Tibial artery (tissue), 4 donors: ENCODE results near the gene RGS7.
"Not testable (repeated sequence)": the region's sequence is repeated elsewhere in the genome, so short reads cannot be mapped to it uniquely, and the experiment has no call there.

Experiments
- DNase-seq, 2 donors: peaks; one replicate each; pipeline ENCODE4 v3.0.0-alpha.2; 2019
- H3K27ac ChIP-seq, 2 donors: fragments of 200-600 bp; sonication (generic) in 1 of 2; 1 replicate in 1 of 2; 2 replicates in 1 of 2; pipeline ENCODE4 v1.5.1; 2018 to 2019; ENCODE audit warnings: mild to moderate bottlenecking in 1 of 2
- H3K27me3 ChIP-seq, 2 donors: fragments of 200-600 bp; sonication (generic) in 1 of 2; one replicate each; pipeline versions ENCODE4 v1.5.1 to v1.6.0; 2016 to 2019
- H3K36me3 ChIP-seq, 3 donors: fragments of 200-600 bp; sonication (generic) in 2 of 3; one replicate each; pipeline ENCODE4 v1.5.1; 2016 to 2019; ENCODE audit warnings: mild to moderate bottlenecking in 2 of 3
- H3K4me1 ChIP-seq, 4 donors: fragments of 200-600 bp; sonication (generic) in 2 of 4; 1 replicate in 3 of 4; 2 replicates in 1 of 4; pipeline ENCODE4 v1.5.1; 2016 to 2019
- H3K4me3 ChIP-seq, 2 donors: fragments of 200-600 bp; sonication (generic) in 1 of 2; 1 replicate in 1 of 2; 2 replicates in 1 of 2; pipeline ENCODE4 v1.5.1; 2018 to 2019; ENCODE audit warnings: mild to moderate bottlenecking in 2 of 2
- H3K9me3 ChIP-seq, 3 donors: fragments of 200-600 bp; sonication (generic) in 1 of 3; one replicate each; pipeline ENCODE4 v1.5.1; 2016 to 2019
- intact Hi-C: fragments of 100-400 bp; cut with DNase I; formaldehyde crosslinking; loops from one replicate; pipeline ENCODE4 v1.15.0; 2023; ENCODE audit warnings: low total_unique reads
- TF ChIP-seq, protein P1 (sequence below), 2 experiments: fragments of 200-600 bp in 1 of 2; fragments of 450-650 bp in 1 of 2; IDR thresholded peaks; one replicate each; pipeline ENCODE4 v1.5.1; 2017 to 2019; ENCODE audit warnings: antibody characterized with exemption in 2 of 2, mild to moderate bottlenecking in 1 of 2, moderate library complexity in 1 of 2

The RGS7 gene

DNA sequence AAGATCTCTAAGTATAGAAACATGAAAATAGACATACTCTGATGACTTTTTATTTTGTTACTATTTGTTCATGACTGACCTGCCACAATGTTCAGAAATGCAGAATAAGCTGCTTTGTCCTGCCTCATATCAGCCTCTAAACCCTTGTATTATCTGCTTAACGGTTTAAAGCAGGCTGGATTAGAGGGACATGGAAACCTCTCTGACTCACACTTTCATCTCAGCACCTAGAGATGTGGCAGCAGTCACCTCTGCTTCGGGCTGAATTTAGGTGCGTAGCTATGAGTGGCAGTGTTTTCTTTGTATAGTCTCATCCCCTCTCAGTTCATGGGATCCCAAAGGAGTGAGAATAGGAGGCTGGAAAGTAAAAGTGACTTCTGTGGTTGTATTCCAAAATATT lies 255.4 kb downstream of the RGS7 start:
- no peaks in the 10 kb centered on the region for H3K9me3 ChIP-seq
- no peaks in the 10 kb centered on the region for H3K36me3 ChIP-seq
- intact Hi-C loops = no loop called here
- TF ChIP-seq, protein P1, sequence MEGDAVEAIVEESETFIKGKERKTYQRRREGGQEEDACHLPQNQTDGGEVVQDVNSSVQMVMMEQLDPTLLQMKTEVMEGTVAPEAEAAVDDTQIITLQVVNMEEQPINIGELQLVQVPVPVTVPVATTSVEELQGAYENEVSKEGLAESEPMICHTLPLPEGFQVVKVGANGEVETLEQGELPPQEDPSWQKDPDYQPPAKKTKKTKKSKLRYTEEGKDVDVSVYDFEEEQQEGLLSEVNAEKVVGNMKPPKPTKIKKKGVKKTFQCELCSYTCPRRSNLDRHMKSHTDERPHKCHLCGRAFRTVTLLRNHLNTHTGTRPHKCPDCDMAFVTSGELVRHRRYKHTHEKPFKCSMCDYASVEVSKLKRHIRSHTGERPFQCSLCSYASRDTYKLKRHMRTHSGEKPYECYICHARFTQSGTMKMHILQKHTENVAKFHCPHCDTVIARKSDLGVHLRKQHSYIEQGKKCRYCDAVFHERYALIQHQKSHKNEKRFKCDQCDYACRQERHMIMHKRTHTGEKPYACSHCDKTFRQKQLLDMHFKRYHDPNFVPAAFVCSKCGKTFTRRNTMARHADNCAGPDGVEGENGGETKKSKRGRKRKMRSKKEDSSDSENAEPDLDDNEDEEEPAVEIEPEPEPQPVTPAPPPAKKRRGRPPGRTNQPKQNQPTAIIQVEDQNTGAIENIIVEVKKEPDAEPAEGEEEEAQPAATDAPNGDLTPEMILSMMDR (IDR thresholded peaks at IDR 0.05) = no peak
- H3K27ac ChIP-seq = no peak overlapping the region
- H3K4me1 ChIP-seq = no peaks in the 10 kb centered on the region
- DNase-seq = no peak
- H3K4me3 ChIP-seq = no peak overlapping the region
- no peaks in the 10 kb centered on the region for H3K27me3 ChIP-seq

DNA sequence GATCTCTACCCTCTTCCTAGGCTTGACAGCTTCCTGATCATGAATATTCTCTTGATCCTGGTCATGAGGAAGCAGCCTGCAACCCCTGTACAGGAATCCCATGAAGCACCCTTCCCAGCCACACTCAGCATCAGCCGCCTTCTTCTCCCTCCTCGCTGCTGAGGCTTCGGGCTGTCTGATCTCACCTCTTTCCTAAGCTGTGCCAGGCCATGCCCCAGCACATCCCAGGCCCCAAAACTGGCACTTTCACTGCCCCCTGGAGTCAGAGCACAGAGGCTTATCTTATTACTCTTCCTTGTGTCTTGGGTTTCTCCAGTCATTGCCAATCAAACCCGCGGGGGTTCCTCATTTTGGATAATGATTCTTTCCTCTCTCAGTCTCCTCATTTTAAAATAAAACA lies 259.5 kb downstream of the RGS7 start:
- Histone ChIP-seq H3K27me3 (no peaks in the 10 kb centered on the region), H3K36me3 (no peaks in the 10 kb centered on the region), H3K9me3 (no peaks in the 10 kb centered on the region), H3K4me3 (no peak overlapping the region), H3K27ac (no peak overlapping the region), H3K4me1 (no peaks in the 10 kb centered on the region)
- TF ChIP-seq, protein P1 (IDR thresholded peaks at IDR 0.05) = no peak
- no peak for DNase-seq
- intact Hi-C loops = no loop called here

DNA sequence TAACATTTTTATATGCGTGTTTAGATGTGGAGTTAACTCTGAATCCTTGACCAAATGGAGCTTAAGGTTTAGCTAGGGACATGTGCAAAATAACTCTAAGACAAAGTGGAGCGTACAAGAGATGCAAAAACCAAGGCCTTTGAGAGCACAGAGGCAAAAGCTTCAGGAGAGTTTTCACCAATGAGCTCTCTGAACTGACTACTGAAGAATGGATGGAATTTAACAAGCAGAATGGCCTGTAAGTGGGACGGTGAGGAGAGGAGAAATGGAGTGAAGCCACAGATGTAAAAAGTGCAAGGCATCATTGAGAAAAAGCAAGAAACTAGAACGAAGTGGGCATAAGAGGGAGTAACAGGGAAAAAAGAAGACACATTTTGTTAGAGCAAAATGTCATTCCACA lies 260.0 kb downstream of the RGS7 start:
- DNase-seq = no peak
- Histone ChIP-seq H3K27me3 (no peaks in the 10 kb centered on the region), H3K9me3 (no peaks in the 10 kb centered on the region), H3K36me3 (no peaks in the 10 kb centered on the region), H3K27ac (no peak overlapping the region), H3K4me1 (no peaks in the 10 kb centered on the region), H3K4me3 (no peak overlapping the region)
- intact Hi-C loops = no loop called here
- TF ChIP-seq, protein P1 (IDR thresholded peaks at IDR 0.05) = no peak

DNA sequence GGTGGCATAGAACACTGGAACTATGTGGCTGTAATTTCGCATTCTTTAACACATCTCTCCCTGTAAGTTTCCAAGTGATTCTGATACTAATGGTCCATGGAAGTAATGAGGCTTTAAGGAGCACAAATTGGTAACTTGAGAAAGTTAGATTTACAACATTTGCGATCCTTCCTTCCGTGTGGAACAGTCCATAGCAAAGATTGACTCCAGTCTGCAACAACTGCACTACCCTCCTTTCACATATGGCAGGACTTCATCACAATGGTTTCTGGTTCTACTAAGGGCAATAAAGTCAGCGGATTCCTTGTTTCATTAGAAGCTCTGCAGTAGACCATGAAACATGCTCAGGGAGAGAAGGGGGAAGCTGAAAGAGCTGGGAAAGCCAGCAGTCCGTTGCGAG lies 261.2 kb downstream of the RGS7 start:
- DNase-seq = no peak
- Histone ChIP-seq H3K27ac (no peak overlapping the region), H3K27me3 (no peaks in the 10 kb centered on the region), H3K9me3 (no peaks in the 10 kb centered on the region), H3K4me3 (no peak overlapping the region), H3K36me3 (no peaks in the 10 kb centered on the region), H3K4me1 (no peaks in the 10 kb centered on the region)
- TF ChIP-seq, protein P1 (IDR thresholded peaks at IDR 0.05) = no peak
- intact Hi-C loops = no loop called here

DNA sequence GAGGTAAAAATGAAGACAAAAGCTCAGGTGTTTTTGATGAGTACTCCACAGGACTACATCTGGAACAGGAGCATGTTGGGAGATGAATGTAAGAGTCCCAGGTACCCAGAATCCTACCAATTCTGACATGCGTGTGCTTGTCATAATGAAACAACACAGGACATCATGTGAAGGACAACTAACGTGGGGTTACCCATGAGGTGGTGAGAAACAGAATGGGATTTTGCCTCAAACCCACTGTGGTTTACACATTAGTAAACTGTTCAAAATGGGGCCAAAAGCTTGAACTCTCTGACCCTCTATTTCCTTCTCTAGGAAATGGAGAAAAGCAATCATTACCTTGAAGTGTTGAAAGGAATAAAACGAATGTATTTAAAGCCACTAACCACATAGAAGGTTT lies 266.2 kb downstream of the RGS7 start:
- Histone ChIP-seq H3K4me3 (no peak overlapping the region), H3K9me3 (no peaks in the 10 kb centered on the region), H3K4me1 (no peaks in the 10 kb centered on the region), H3K36me3 (no peaks in the 10 kb centered on the region), H3K27me3 (no peaks in the 10 kb centered on the region), H3K27ac (no peak overlapping the region)
- TF ChIP-seq, protein P1 (IDR thresholded peaks at IDR 0.05) = no peak
- intact Hi-C loops = no loop called here
- no peak for DNase-seq

DNA sequence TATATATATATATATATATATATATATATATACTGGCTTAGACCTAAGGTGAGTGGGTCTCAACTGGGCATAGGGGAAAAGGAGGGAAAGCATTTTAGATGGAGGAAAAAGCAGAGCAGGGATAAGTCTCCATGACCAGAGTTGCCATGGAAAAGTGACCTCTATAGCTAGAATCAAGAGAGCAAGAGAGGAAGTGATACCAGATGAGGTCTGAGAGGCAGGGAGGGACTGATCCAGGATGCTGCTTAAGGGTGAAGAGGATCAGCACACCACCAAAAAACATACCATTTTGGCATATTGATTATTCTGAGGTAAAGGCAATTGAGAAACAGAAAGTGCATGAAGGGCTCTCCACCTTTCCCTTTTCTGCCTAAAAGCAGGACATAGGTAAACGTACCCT lies 267.9 kb downstream of the RGS7 start:
- H3K27me3 ChIP-seq, H3K4me1 ChIP-seq, H3K27ac ChIP-seq, H3K9me3 ChIP-seq, intact Hi-C loops, H3K4me3 ChIP-seq, H3K36me3 ChIP-seq, DNase-seq: not testable (repeated sequence)

DNA sequence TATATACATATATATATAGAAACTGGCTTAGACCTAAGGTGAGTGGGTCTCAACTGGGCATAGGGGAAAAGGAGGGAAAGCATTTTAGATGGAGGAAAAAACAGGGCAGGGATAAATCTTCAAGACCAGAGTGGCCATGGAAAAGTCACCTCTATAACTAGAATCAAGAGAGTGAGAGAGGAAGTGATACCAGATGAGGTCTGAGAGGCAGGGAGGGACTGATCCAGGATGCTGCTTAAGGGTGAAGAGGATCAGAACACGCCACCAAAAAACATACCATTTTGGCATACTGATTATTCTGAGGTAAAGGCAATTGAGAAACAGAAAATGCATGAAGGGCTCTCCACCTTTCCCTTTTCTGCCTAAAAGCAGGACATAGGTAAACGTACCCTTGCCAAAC lies 268.9 kb downstream of the RGS7 start:
- H3K4me3 ChIP-seq, intact Hi-C loops, H3K4me1 ChIP-seq, DNase-seq, H3K27ac ChIP-seq, H3K9me3 ChIP-seq, H3K27me3 ChIP-seq, H3K36me3 ChIP-seq: not testable (repeated sequence)
